ENCODE data around the gene SH2B3. TPM values are rescaled to one million over a fixed set of nuclear protein-coding genes. Genes with fewer than 3 reads are reported as not detected.

Gene SH2B3
- total RNA-seq, 1 donor from 2014 or later, result 32.3 TPM

DNA sequence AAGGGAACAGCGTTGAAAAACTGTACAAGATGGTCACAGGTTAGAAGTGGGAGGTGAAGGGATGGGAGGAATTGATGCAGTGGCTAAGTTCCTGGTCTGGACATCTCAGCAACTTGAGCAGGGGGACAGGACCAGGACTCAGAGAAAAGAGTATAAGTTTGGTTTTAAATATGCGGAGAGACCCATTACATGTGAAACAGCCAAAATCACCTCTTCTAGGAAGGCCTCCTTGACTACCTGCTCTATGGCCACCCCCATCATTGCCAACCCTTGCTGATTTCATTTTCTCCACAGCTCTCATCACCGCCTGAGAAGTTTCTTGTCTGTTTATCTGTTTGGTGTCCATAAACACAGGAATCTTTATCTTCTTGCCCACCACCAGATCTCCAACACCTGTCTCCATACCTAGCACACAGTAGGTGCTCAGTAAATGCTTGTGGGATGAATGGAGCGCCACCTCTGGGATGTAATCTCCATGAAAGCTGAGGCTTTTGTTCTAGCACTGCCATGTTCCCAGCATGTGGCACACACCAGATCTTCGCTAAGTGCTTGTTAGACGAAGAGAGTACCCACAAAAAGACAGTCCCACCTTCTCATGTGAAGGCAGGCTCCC, 25.7 kb upstream of the SH2B3 start:
- DNase-seq (ENCODE audit: low read depth), result no peak
- Histone ChIP-seq H3K36me3 (ENCODE audit: control insufficient read depth, insufficient read depth, low read length) (no peaks in the 10 kb centered on the region), H3K27me3 (ENCODE audit: control insufficient read depth, insufficient read depth, low read length) (peaks cover 9% of the 10 kb centered on the region)

GRCh38 chr12:111384596-111384995, 21.1 kb upstream of the SH2B3 start:
- TF ChIP-seq, protein P1, sequence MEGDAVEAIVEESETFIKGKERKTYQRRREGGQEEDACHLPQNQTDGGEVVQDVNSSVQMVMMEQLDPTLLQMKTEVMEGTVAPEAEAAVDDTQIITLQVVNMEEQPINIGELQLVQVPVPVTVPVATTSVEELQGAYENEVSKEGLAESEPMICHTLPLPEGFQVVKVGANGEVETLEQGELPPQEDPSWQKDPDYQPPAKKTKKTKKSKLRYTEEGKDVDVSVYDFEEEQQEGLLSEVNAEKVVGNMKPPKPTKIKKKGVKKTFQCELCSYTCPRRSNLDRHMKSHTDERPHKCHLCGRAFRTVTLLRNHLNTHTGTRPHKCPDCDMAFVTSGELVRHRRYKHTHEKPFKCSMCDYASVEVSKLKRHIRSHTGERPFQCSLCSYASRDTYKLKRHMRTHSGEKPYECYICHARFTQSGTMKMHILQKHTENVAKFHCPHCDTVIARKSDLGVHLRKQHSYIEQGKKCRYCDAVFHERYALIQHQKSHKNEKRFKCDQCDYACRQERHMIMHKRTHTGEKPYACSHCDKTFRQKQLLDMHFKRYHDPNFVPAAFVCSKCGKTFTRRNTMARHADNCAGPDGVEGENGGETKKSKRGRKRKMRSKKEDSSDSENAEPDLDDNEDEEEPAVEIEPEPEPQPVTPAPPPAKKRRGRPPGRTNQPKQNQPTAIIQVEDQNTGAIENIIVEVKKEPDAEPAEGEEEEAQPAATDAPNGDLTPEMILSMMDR (IDR thresholded peaks at IDR 0.05; ENCODE audit: insufficient read depth, low read length, poor library complexity, severe bottlenecking), result no peak
- DNase-seq (ENCODE audit: low read depth), result no peak
- Histone ChIP-seq H3K36me3 (ENCODE audit: control insufficient read depth, insufficient read depth, low read length) (no peaks in the 10 kb centered on the region), H3K4me3 (ENCODE audit: low read depth, low read length) (no peak overlapping the region), H3K27me3 (ENCODE audit: control insufficient read depth, insufficient read depth, low read length) (peaks cover 9% of the 10 kb centered on the region)

More for the DNA sequence above, 25.7 kb upstream of the SH2B3 start:
- H3K4me3 ChIP-seq (ENCODE audit: low read depth, low read length), result no peak overlapping the region
- TF ChIP-seq, protein P1 (IDR thresholded peaks at IDR 0.05; ENCODE audit: insufficient read depth, low read length, poor library complexity, severe bottlenecking), result no peak

DNA sequence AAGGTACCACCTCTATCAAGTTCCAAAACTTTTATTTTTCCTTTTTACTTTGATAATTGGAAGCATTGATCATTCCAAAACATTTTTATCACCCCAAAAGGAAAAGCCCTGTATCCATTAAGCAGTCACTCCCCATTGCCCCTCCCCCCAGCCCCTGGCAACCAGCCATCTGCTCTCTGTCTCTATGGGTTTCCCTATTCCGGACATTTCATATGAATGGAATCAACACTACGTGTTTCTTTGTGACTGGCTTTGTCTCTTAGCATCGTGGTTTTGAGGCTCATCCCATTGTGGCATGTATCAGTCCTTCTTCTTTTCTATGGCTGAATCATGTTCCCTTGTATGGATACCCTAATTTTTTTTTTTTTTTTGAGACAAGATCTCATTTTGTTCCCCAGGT, 18.8 kb upstream of the SH2B3 start:
- Histone ChIP-seq H3K36me3 (ENCODE audit: control insufficient read depth, insufficient read depth, low read length) (no peaks in the 10 kb centered on the region), H3K27me3 (ENCODE audit: control insufficient read depth, insufficient read depth, low read length) (no peaks in the 10 kb centered on the region), H3K4me3 (ENCODE audit: low read depth, low read length) (no peak overlapping the region)
- TF ChIP-seq, protein P1 (IDR thresholded peaks at IDR 0.05; ENCODE audit: insufficient read depth, low read length, poor library complexity, severe bottlenecking), result no peak
- no peak for DNase-seq (ENCODE audit: low read depth)

- Histone ChIP-seq H3K27me3 (ENCODE audit: control insufficient read depth, insufficient read depth, low read length) (no peaks in the 10 kb centered on the region), H3K36me3 (ENCODE audit: control insufficient read depth, insufficient read depth, low read length) (no peaks in the 10 kb centered on the region), H3K4me3 (ENCODE audit: low read depth, low read length) (no peak overlapping the region)
- TF ChIP-seq, protein P1 (IDR thresholded peaks at IDR 0.05; ENCODE audit: insufficient read depth, low read length, poor library complexity, severe bottlenecking), result no peak
- no peak for DNase-seq (ENCODE audit: low read depth)
These were observed 17.9 kb upstream of the SH2B3 start for GRCh38 chr12:111387747-111388323.

GRCh38 chr12:111389635-111390034, 16.1 kb upstream of the SH2B3 start:
- Histone ChIP-seq H3K4me3 (ENCODE audit: low read depth, low read length) (no peak overlapping the region), H3K27me3 (ENCODE audit: control insufficient read depth, insufficient read depth, low read length) (no peaks in the 10 kb centered on the region), H3K36me3 (ENCODE audit: control insufficient read depth, insufficient read depth, low read length) (no peaks in the 10 kb centered on the region)
- DNase-seq (ENCODE audit: low read depth), result no peak
- TF ChIP-seq, protein P1 (IDR thresholded peaks at IDR 0.05; ENCODE audit: insufficient read depth, low read length, poor library complexity, severe bottlenecking), result no peak

- Histone ChIP-seq H3K4me3 (ENCODE audit: low read depth, low read length) (no peak overlapping the region), H3K27me3 (ENCODE audit: control insufficient read depth, insufficient read depth, low read length) (no peaks in the 10 kb centered on the region), H3K36me3 (ENCODE audit: control insufficient read depth, insufficient read depth, low read length) (no peaks in the 10 kb centered on the region)
- no peak for DNase-seq (ENCODE audit: low read depth)
- TF ChIP-seq, protein P1 (IDR thresholded peaks at IDR 0.05; ENCODE audit: insufficient read depth, low read length, poor library complexity, severe bottlenecking), result no peak
These were observed 14.8 kb upstream of the SH2B3 start for GRCh38 chr12:111390910-111391309.

All from kidney epithelial cell (primary cell).